NOMO-1 treated with dmso at 0.1 percent for 144 hours (cell line): Measurements from ENCODE around the gene CBX6.

ENCODE experiments used
- DNase-seq: peaks from one replicate; lab custom pipeline; 2025; ENCODE audit not compliant: unreplicated experiment; lab: John Stamatoyannopoulos, UW

The CBX6 gene

GRCh38 chr22:38823076-38823475 is 48.9 kb downstream of the CBX6 start:
- no peak for DNase-seq

GRCh38 chr22:38820020-38820419 is 52.0 kb downstream of the CBX6 start:
- no peak for DNase-seq

GRCh38 chr22:38819387-38819940 is 52.6 kb downstream of the CBX6 start:
- DNase-seq, result no peak

- no peak for DNase-seq
Observed at GRCh38 chr22:38817196-38817595, 54.8 kb downstream of the CBX6 start.

GRCh38 chr22:38815842-38816241 is 56.2 kb downstream of the CBX6 start:
- DNase-seq, result no peak
